Measurements from ENCODE around the gene NEU1.

NEU1 gene

GRCh38 chr6:31897612-31898382 lies 35.2 kb upstream of the NEU1 start, which contains the start of gene EHMT2:
Gene EHMT2 (minus strand): TSS chr6:31897698. CDS start chr6:31897677, 21 bp downstream.
- H3K4me1 ChIP-seq (ENCODE audit: insufficient read depth, low read length, poor library complexity, severe bottlenecking) = peaks cover 43% of the 10 kb centered on the region
- peak within 1 kb of the TSS; percentile 83 for H3K9ac ChIP-seq (ENCODE audit: low read depth, low read length, poor library complexity, severe bottlenecking)
- peaks cover 25% of the 10 kb centered on the region for H4K20me1 ChIP-seq (ENCODE audit: insufficient read depth, low read length, poor library complexity, severe bottlenecking)
- no peaks in the 10 kb centered on the region for H3F3A ChIP-seq (ENCODE audit: low read depth)
- H2AFZ ChIP-seq (ENCODE audit: low read length) = peak within 1 kb of the TSS; percentile 85
- H3K27me3 ChIP-seq (ENCODE audit: insufficient read depth, low read length, poor library complexity, severe bottlenecking) = peaks cover 4% of the 10 kb centered on the region
- H3K4me2 ChIP-seq (ENCODE audit: low read depth, low read length, poor library complexity, severe bottlenecking) = peak within 1 kb of the TSS; percentile 98
- peaks cover 13% of the 10 kb centered on the region; the same call in 1 of the 2 replicates for H3K36me3 ChIP-seq (ENCODE audit: insufficient read depth, low read length)
- TF ChIP-seq, protein P1, sequence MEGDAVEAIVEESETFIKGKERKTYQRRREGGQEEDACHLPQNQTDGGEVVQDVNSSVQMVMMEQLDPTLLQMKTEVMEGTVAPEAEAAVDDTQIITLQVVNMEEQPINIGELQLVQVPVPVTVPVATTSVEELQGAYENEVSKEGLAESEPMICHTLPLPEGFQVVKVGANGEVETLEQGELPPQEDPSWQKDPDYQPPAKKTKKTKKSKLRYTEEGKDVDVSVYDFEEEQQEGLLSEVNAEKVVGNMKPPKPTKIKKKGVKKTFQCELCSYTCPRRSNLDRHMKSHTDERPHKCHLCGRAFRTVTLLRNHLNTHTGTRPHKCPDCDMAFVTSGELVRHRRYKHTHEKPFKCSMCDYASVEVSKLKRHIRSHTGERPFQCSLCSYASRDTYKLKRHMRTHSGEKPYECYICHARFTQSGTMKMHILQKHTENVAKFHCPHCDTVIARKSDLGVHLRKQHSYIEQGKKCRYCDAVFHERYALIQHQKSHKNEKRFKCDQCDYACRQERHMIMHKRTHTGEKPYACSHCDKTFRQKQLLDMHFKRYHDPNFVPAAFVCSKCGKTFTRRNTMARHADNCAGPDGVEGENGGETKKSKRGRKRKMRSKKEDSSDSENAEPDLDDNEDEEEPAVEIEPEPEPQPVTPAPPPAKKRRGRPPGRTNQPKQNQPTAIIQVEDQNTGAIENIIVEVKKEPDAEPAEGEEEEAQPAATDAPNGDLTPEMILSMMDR (conservative IDR thresholded peaks at IDR 0.05; ENCODE audit: low read length) = no peak
- TF ChIP-seq EZH2phosphoT487 (IDR thresholded peaks at IDR 0.05; ENCODE audit: borderline replicate concordance) = no peak
- peaks cover 62% of the 10 kb centered on the region for H3K79me2 ChIP-seq (ENCODE audit: insufficient read depth, low read length)
- H3K9me2 ChIP-seq (replicated peaks; ENCODE audit: low read depth, low read length) = no peaks in the 10 kb centered on the region
- H3K4me3 ChIP-seq (ENCODE audit: low read length, poor library complexity, severe bottlenecking) = peak within 1 kb of the TSS; percentile 79
- H3K9me3 ChIP-seq (ENCODE audit: insufficient read depth, low read depth, low read length) = no peaks in the 10 kb centered on the region

DNA sequence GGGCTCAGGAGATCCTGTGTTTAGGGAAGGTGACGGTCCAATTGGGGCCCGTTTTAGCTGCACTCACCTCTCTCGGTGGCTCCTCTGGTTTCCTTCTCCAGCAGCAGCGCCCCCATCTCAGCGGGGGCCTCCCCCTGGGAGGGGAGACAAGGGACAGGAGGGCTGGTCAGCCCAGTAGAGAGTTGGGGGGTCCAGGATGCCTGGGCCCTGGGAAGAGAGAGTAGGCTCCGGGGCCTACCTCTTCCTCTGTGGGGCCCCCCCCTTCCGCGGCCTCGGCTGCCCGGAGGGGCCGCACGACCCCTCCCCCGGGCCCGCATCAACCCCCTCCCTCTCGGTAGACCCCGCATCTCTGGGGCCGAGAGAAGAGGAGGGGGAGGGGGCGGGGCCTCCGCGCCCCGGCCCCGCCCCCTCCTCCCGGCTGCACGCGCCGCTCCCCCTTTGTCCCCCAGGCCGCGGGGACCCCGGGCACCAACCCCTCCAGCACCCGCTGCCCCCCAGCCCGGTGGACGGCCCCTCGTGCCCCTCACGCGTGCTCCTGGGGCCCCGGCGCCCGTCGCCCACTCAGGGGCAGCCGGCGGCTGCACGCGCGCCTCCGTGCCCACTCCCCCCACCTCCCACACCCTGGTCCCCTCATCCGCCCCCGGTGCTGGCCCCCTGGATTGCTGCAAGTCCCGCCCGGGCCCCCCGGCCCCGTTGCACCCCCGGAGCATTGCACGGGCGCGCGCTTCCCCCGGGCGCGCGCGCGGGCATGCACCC lies 34.4 kb upstream of the NEU1 start:
- Histone ChIP-seq H3K4me2 (ENCODE audit: low read depth, low read length, poor library complexity, severe bottlenecking) (peak overlapping the region; percentile 98), H4K20me1 (ENCODE audit: insufficient read depth, low read length, poor library complexity, severe bottlenecking) (peaks cover 26% of the 10 kb centered on the region), H3K9me2 (replicated peaks; ENCODE audit: low read depth, low read length) (no peaks in the 10 kb centered on the region), H3K36me3 (ENCODE audit: insufficient read depth, low read length) (peaks cover 20% of the 10 kb centered on the region; the same call in 1 of the 2 replicates), H3K4me1 (ENCODE audit: insufficient read depth, low read length, poor library complexity, severe bottlenecking) (peaks cover 42% of the 10 kb centered on the region), H3F3A (ENCODE audit: low read depth) (no peaks in the 10 kb centered on the region), H3K9ac (ENCODE audit: low read depth, low read length, poor library complexity, severe bottlenecking) (peak overlapping the region; percentile 83), H3K79me2 (ENCODE audit: insufficient read depth, low read length) (peaks cover 65% of the 10 kb centered on the region), H3K4me3 (ENCODE audit: low read length, poor library complexity, severe bottlenecking) (peak overlapping the region; percentile 79), H3K9me3 (ENCODE audit: insufficient read depth, low read depth, low read length) (no peaks in the 10 kb centered on the region), H3K27me3 (ENCODE audit: insufficient read depth, low read length, poor library complexity, severe bottlenecking) (peaks cover 4% of the 10 kb centered on the region), H2AFZ (ENCODE audit: low read length) (peak overlapping the region; percentile 85; the same call in 1 of the 2 replicates)
- TF ChIP-seq, protein P1 (conservative IDR thresholded peaks at IDR 0.05; ENCODE audit: low read length) = no peak
- no peak for TF ChIP-seq EZH2phosphoT487 (IDR thresholded peaks at IDR 0.05; ENCODE audit: borderline replicate concordance)

- no peak for TF ChIP-seq EZH2phosphoT487 (IDR thresholded peaks at IDR 0.05; ENCODE audit: borderline replicate concordance)
- TF ChIP-seq, protein P1 (conservative IDR thresholded peaks at IDR 0.05; ENCODE audit: low read length) = no peak
- Histone ChIP-seq H3K4me1 (ENCODE audit: insufficient read depth, low read length, poor library complexity, severe bottlenecking) (peaks cover 42% of the 10 kb centered on the region), H3K4me3 (ENCODE audit: low read length, poor library complexity, severe bottlenecking) (peak overlapping the region; percentile 79), H3K36me3 (ENCODE audit: insufficient read depth, low read length) (peaks cover 25% of the 10 kb centered on the region; the same call in 1 of the 2 replicates), H3K9ac (ENCODE audit: low read depth, low read length, poor library complexity, severe bottlenecking) (peak overlapping the region; percentile 83), H3F3A (ENCODE audit: low read depth) (no peaks in the 10 kb centered on the region), H2AFZ (ENCODE audit: low read length) (no peak overlapping the region), H4K20me1 (ENCODE audit: insufficient read depth, low read length, poor library complexity, severe bottlenecking) (peaks cover 26% of the 10 kb centered on the region), H3K4me2 (ENCODE audit: low read depth, low read length, poor library complexity, severe bottlenecking) (peak overlapping the region; percentile 98), H3K9me2 (replicated peaks; ENCODE audit: low read depth, low read length) (no peaks in the 10 kb centered on the region), H3K9me3 (ENCODE audit: insufficient read depth, low read depth, low read length) (no peaks in the 10 kb centered on the region), H3K79me2 (ENCODE audit: insufficient read depth, low read length) (peaks cover 62% of the 10 kb centered on the region), H3K27me3 (ENCODE audit: insufficient read depth, low read length, poor library complexity, severe bottlenecking) (peaks cover 4% of the 10 kb centered on the region)
Measured at GRCh38 chr6:31896493-31896855, 33.9 kb upstream of the NEU1 start.

Data from Loucy (cell line).